ENCODE data around the gene PRDM10.

DNA sequence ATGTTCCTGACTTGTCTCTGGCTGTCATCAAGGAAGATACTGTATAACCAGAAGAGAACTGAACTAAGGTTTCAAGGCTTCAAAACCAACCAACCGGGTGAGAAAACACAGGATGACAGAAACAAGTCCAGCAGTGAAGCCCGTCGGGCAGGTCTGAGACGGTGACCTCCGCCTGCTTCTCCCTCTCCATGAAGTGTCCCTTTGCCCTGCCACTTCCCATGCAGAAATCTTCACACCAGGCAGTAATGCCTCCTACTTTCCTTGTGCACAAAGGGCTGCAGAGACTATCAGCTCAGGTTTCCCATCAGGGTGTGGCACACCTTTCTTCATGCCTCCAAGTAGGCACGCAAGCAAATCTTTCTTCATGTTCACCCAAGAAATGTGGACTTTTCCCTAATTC lies 24.2 kb downstream of the PRDM10 start:
- TF ChIP-seq POLR2AphosphoS5 (IDR thresholded peaks at IDR 0.05; ENCODE audit: low read depth, low read length) (no peak), TAF1 (IDR thresholded peaks at IDR 0.05; ENCODE audit: low read depth, low read length) (no peak)
